Measurements from ENCODE around the gene LRRC17.
A peak's percentile ranks its signal among the peaks of the same experiment; 100 is the strongest.

The LRRC17 gene

GRCh38 chr7:102993718-102994029 lies 80.9 kb downstream of the LRRC17 start:
- Histone ChIP-seq H3K27ac (ENCODE audit: extremely low read depth, low read depth, low read length) (peak overlapping the region; percentile 27; the same call in 1 of the 2 replicates), H3K36me3 (ENCODE audit: control insufficient read depth in 2 of 2, insufficient read depth in 1 of 2, low read length in 2 of 2) (no peaks in the 10 kb centered on the region), H3K9me3 (ENCODE audit: control insufficient read depth, insufficient read depth, low read depth, low read length) (no peaks in the 10 kb centered on the region), H3K4me1 (ENCODE audit: control insufficient read depth, insufficient read depth, low read length) (peaks cover 15% of the 10 kb centered on the region), H3K4me3 (ENCODE audit: low read depth, low read length) (no peak overlapping the region)
- POLR2A ChIA-PET: interaction anchor here (0.5 kb wide), 1 partner anchor 68 kb away, joined by 7 read pairs; no protein-coding TSS in a partner anchor
- TF ChIP-seq, protein P1, sequence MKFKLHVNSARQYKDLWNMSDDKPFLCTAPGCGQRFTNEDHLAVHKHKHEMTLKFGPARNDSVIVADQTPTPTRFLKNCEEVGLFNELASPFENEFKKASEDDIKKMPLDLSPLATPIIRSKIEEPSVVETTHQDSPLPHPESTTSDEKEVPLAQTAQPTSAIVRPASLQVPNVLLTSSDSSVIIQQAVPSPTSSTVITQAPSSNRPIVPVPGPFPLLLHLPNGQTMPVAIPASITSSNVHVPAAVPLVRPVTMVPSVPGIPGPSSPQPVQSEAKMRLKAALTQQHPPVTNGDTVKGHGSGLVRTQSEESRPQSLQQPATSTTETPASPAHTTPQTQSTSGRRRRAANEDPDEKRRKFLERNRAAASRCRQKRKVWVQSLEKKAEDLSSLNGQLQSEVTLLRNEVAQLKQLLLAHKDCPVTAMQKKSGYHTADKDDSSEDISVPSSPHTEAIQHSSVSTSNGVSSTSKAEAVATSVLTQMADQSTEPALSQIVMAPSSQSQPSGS (tag by site-specific recombination; IDR thresholded peaks at IDR 0.05; ENCODE audit: low read depth): no peak
- no peak for TF ChIP-seq ZNF529 (tag by site-specific recombination; IDR thresholded peaks at IDR 0.05; ENCODE audit: insufficient replicate concordance)
- no peak for TF ChIP-seq ZNF701 (tag by site-specific recombination; IDR thresholded peaks at IDR 0.05)
- TF ChIP-seq ZNF530 (tag by site-specific recombination; IDR thresholded peaks at IDR 0.05; ENCODE audit: low read depth): no peak
- no peak for TF ChIP-seq ZNF433 (tag by site-specific recombination; IDR thresholded peaks at IDR 0.05; ENCODE audit: low read depth)
- no peak for TF ChIP-seq ZFHX2 (tag by site-specific recombination; conservative IDR thresholded peaks at IDR 0.05)
- no peak for TF ChIP-seq ZNF19 (tag by site-specific recombination; IDR thresholded peaks at IDR 0.05; ENCODE audit: low read depth)
- no peak for TF ChIP-seq ZNF311 (tag by site-specific recombination; IDR thresholded peaks at IDR 0.05; ENCODE audit: borderline replicate concordance)
- no peak for TF ChIP-seq ZNF155 (tag by site-specific recombination; IDR thresholded peaks at IDR 0.05)
- no peak for TF ChIP-seq OSR2 (tag by site-specific recombination; IDR thresholded peaks at IDR 0.05)
- TF ChIP-seq INSM2 (tag by site-specific recombination; IDR thresholded peaks at IDR 0.05): no peak
- TF ChIP-seq ZNF510 (tag by site-specific recombination; IDR thresholded peaks at IDR 0.05; ENCODE audit: insufficient replicate concordance): no peak
- TF ChIP-seq ZNF501 (tag by site-specific recombination; IDR thresholded peaks at IDR 0.05): no peak
- TF ChIP-seq ZNF785 (tag by site-specific recombination; IDR thresholded peaks at IDR 0.05): no peak
- no peak for TF ChIP-seq ZNF585B (tag by site-specific recombination; IDR thresholded peaks at IDR 0.05)
- TF ChIP-seq, protein P2, sequence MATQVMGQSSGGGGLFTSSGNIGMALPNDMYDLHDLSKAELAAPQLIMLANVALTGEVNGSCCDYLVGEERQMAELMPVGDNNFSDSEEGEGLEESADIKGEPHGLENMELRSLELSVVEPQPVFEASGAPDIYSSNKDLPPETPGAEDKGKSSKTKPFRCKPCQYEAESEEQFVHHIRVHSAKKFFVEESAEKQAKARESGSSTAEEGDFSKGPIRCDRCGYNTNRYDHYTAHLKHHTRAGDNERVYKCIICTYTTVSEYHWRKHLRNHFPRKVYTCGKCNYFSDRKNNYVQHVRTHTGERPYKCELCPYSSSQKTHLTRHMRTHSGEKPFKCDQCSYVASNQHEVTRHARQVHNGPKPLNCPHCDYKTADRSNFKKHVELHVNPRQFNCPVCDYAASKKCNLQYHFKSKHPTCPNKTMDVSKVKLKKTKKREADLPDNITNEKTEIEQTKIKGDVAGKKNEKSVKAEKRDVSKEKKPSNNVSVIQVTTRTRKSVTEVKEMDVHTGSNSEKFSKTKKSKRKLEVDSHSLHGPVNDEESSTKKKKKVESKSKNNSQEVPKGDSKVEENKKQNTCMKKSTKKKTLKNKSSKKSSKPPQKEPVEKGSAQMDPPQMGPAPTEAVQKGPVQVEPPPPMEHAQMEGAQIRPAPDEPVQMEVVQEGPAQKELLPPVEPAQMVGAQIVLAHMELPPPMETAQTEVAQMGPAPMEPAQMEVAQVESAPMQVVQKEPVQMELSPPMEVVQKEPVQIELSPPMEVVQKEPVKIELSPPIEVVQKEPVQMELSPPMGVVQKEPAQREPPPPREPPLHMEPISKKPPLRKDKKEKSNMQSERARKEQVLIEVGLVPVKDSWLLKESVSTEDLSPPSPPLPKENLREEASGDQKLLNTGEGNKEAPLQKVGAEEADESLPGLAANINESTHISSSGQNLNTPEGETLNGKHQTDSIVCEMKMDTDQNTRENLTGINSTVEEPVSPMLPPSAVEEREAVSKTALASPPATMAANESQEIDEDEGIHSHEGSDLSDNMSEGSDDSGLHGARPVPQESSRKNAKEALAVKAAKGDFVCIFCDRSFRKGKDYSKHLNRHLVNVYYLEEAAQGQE (tag by site-specific recombination; IDR thresholded peaks at IDR 0.05): no peak
- CTCF ChIA-PET: interaction anchor here (0.6 kb wide), 1 partner anchor 25 kb away, joined by 3 read pairs; no protein-coding TSS in a partner anchor

DNA sequence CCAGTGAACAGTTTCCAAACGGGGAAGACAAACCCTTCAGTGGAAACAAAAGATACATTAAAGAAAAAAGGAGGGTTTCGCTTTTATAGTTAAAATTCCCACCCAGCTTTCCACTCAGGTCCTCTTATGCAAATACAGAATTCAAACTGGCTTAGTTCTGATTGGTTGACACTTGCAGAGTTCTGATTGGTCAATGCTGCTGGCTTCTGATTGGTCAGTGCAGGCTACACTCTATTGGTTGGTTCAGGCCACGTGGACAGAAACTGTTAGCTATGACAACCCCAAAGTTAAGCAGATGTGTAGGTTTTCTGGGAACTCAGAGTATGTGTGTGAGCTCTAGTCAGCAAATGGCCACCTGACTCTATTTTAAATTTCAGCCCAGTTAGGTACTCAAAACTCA lies 81.8 kb downstream of the LRRC17 start:
- Histone ChIP-seq H3K27ac (ENCODE audit: extremely low read depth, low read depth, low read length) (no peak overlapping the region), H3K36me3 (ENCODE audit: control insufficient read depth in 2 of 2, insufficient read depth in 1 of 2, low read length in 2 of 2) (no peaks in the 10 kb centered on the region), H3K4me3 (ENCODE audit: low read depth, low read length) (no peak overlapping the region), H3K4me1 (ENCODE audit: control insufficient read depth, insufficient read depth, low read length) (peaks cover 15% of the 10 kb centered on the region), H3K9me3 (ENCODE audit: control insufficient read depth, insufficient read depth, low read depth, low read length) (no peaks in the 10 kb centered on the region)
- TF ChIP-seq, protein P3, sequence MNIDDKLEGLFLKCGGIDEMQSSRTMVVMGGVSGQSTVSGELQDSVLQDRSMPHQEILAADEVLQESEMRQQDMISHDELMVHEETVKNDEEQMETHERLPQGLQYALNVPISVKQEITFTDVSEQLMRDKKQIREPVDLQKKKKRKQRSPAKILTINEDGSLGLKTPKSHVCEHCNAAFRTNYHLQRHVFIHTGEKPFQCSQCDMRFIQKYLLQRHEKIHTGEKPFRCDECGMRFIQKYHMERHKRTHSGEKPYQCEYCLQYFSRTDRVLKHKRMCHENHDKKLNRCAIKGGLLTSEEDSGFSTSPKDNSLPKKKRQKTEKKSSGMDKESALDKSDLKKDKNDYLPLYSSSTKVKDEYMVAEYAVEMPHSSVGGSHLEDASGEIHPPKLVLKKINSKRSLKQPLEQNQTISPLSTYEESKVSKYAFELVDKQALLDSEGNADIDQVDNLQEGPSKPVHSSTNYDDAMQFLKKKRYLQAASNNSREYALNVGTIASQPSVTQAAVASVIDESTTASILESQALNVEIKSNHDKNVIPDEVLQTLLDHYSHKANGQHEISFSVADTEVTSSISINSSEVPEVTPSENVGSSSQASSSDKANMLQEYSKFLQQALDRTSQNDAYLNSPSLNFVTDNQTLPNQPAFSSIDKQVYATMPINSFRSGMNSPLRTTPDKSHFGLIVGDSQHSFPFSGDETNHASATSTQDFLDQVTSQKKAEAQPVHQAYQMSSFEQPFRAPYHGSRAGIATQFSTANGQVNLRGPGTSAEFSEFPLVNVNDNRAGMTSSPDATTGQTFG (tag by site-specific recombination; IDR thresholded peaks at IDR 0.05; ENCODE audit: borderline replicate concordance): no peak
- POLR2A ChIA-PET: no interaction called here
- CTCF ChIA-PET: no interaction called here

Measured in HEK293 (cell line).